Osteoblast (primary cell): ENCODE results near the gene CHIC2. TPM values are rescaled to one million over a fixed set of nuclear protein-coding genes. Genes with fewer than 3 reads are reported as not detected.

Experiments used
- DNase-seq: peaks from one replicate; pipeline ENCODE4 v3.0.0; 2011; ENCODE audit warnings: low spot score, mixed read lengths; ENCODE audit not compliant: insufficient read length; ENCODE audit errors: missing footprints
- H2AFZ ChIP-seq: 2 replicates; pipeline ENCODE4 v1.6.0; 2011; ENCODE audit warnings: mild to moderate bottlenecking, low read length
- H3K27ac ChIP-seq: 2 replicates; pipeline ENCODE4 v1.5.1; 2011; ENCODE audit warnings: mild to moderate bottlenecking, low read depth, low read length, moderate library complexity
- H3K27me3 ChIP-seq: 2 replicates; pipeline ENCODE4 v1.6.0; 2012; ENCODE audit warnings: mild to moderate bottlenecking, control low read depth, inconsistent platforms, low read length, moderate library complexity; ENCODE audit not compliant: insufficient read depth
- H3K36me3 ChIP-seq: 2 replicates; pipeline ENCODE4 v1.5.1; 2011; ENCODE audit warnings: mild to moderate bottlenecking, low read length, control low read depth, moderate library complexity; ENCODE audit not compliant: insufficient read depth
- H3K4me1 ChIP-seq: 2 replicates; pipeline ENCODE4 v1.5.1; 2011; ENCODE audit warnings: mild to moderate bottlenecking, low read length, control low read depth, moderate library complexity; ENCODE audit not compliant: insufficient read depth
- H3K4me2 ChIP-seq: 2 replicates; pipeline ENCODE4 v1.6.0; 2011; ENCODE audit warnings: mild to moderate bottlenecking, low read length; ENCODE audit not compliant: insufficient read depth
- H3K4me3 ChIP-seq: fragments of 200-600 bp; sonication (generic); 3 replicates; pipeline ENCODE4 v1.5.1; 2012; ENCODE audit warnings: mild to moderate bottlenecking, low read length, inconsistent platforms; ENCODE audit not compliant: insufficient read depth
- H3K79me2 ChIP-seq: 2 replicates; pipeline ENCODE4 v1.6.0; 2012; ENCODE audit warnings: mild to moderate bottlenecking, low read length, control low read depth, inconsistent platforms; ENCODE audit not compliant: insufficient read depth
- H3K9me3 ChIP-seq: 2 replicates; pipeline ENCODE4 v1.5.1; 2011; ENCODE audit warnings: low read depth, low read length, control low read depth
- H4K20me1 ChIP-seq: 2 replicates; pipeline ENCODE4 v1.6.0; 2012; ENCODE audit warnings: mild to moderate bottlenecking, low read length, control low read depth; ENCODE audit not compliant: insufficient read depth
- total RNA-seq: library from RNA; depleted of rRNA; stranded (reverse); fragments of >200 nt; gene quantifications from 2 replicates; pipeline ENCODE4 v1.2.3, GENCODE V29; 2012
- TF ChIP-seq, protein P1 (sequence below): IDR thresholded peaks from 2 replicates; pipeline ENCODE4 v1.5.1; 2011; ENCODE audit warnings: mild to moderate bottlenecking, low read depth, low read length, moderate library complexity; ENCODE audit errors: extremely low read depth

The CHIC2 gene
- total RNA-seq, 1 donor = 73.1 TPM

DNA sequence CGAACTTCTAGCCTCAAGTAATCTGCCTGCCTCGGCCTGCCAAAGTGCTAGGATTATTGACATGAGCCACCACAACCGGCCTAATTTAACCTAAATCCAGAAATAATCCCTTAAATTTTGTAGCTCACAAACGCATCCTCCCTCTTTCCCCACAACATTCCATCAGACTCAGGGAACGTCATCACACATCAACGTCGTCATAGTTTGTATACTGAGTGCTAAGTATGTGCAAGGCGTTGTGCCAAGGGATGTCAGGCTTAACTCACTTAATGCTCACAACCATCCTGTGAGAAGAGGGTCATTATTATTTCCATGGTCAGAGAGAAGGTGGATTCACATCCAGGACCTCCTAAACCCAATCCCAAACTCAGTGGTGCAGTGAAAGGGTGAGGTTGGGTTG, 26.0 kb upstream of the CHIC2 start:
- H3K36me3 ChIP-seq = no peaks in the 10 kb centered on the region
- H3K27me3 ChIP-seq = peaks cover 5% of the 10 kb centered on the region
- peaks cover 15% of the 10 kb centered on the region for H3K4me1 ChIP-seq
- no peak for DNase-seq
- no peaks in the 10 kb centered on the region for H3K79me2 ChIP-seq
- H2AFZ ChIP-seq = no peak overlapping the region
- no peak overlapping the region for H3K27ac ChIP-seq
- no peaks in the 10 kb centered on the region for H3K9me3 ChIP-seq
- no peaks in the 10 kb centered on the region for H4K20me1 ChIP-seq
- no peak overlapping the region for H3K4me2 ChIP-seq
- TF ChIP-seq, protein P1, sequence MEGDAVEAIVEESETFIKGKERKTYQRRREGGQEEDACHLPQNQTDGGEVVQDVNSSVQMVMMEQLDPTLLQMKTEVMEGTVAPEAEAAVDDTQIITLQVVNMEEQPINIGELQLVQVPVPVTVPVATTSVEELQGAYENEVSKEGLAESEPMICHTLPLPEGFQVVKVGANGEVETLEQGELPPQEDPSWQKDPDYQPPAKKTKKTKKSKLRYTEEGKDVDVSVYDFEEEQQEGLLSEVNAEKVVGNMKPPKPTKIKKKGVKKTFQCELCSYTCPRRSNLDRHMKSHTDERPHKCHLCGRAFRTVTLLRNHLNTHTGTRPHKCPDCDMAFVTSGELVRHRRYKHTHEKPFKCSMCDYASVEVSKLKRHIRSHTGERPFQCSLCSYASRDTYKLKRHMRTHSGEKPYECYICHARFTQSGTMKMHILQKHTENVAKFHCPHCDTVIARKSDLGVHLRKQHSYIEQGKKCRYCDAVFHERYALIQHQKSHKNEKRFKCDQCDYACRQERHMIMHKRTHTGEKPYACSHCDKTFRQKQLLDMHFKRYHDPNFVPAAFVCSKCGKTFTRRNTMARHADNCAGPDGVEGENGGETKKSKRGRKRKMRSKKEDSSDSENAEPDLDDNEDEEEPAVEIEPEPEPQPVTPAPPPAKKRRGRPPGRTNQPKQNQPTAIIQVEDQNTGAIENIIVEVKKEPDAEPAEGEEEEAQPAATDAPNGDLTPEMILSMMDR = no peak
- no peak overlapping the region for H3K4me3 ChIP-seq

DNA sequence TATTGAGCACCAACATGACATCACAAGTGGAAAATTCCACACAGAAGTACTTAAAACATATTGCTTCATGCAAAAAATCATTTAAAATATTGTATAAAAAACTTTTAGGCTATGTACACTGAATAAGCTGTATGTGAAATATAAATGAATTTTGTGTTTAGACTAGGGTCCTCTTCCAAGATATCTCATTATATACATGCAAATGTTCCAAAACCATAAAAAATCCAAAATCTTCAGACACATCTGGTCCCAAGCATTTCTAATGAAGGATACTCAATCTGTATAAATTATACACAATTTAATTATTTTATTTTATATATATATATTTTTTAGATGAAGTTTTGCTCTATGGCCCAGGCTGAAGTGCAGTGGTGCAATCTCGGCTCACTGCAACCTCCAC, 25.5 kb upstream of the CHIC2 start:
- Histone ChIP-seq H2AFZ (no peak overlapping the region), H3K9me3 (no peaks in the 10 kb centered on the region), H3K4me3 (no peak overlapping the region), H3K27ac (no peak overlapping the region), H3K79me2 (no peaks in the 10 kb centered on the region), H3K4me1 (peaks cover 17% of the 10 kb centered on the region), H3K36me3 (no peaks in the 10 kb centered on the region), H3K4me2 (no peak overlapping the region), H3K27me3 (peaks cover 3% of the 10 kb centered on the region), H4K20me1 (no peaks in the 10 kb centered on the region)
- TF ChIP-seq, protein P1 = no peak
- no peak for DNase-seq

DNA sequence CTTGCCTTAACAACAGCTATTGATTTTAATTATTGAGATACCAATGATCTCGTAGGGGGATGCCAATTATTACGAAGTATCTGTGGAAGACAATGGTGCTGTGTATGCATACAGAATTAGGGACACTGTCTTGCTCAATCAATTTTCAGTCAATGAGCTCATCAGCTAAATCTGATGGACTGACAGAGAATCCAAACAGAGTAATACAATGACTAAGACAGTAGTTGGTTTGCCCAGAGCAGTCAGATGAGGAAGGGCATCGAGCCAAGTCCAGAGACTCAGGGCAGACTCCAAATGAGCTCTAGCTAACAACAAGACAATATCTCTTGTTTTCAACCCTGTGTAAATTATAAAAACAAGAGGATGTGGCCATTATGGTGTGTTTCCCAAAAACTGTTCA, 20.9 kb upstream of the CHIC2 start:
- H3K4me2 ChIP-seq = peak overlapping the region; percentile 11
- TF ChIP-seq, protein P1 = no peak

DNA sequence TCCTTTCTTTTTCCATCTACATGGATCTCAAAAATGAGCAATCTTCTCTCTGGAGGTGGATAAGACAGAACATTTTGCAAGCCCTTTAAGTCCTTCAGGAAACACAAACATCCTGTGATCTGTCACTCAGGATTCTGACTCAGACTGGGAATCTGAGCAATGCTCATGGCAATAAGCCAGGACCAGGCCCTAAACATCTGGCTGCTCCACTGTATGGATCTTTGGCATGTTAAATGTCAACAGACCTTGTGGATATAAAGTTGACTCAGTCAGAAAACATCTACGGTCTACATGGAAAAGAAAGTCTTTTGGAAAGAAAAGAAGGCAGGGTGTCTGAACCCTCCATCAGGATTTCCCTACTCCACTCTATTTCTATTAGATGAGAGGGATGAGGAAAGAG, 17.8 kb upstream of the CHIC2 start:
- Histone ChIP-seq H3K4me2 (peak overlapping the region; percentile 34), H3K79me2 (no peaks in the 10 kb centered on the region), H2AFZ (no peak overlapping the region), H3K27me3 (no peaks in the 10 kb centered on the region), H3K36me3 (no peaks in the 10 kb centered on the region), H3K9me3 (no peaks in the 10 kb centered on the region), H3K27ac (peak overlapping the region; percentile 22), H4K20me1 (no peaks in the 10 kb centered on the region), H3K4me3 (no peak overlapping the region), H3K4me1 (peaks cover 33% of the 10 kb centered on the region)
- DNase-seq = no peak
- TF ChIP-seq, protein P1 = no peak

More for the DNA sequence above, 20.9 kb upstream of the CHIC2 start:
- Histone ChIP-seq H3K4me3 (no peak overlapping the region), H3K9me3 (no peaks in the 10 kb centered on the region), H3K79me2 (no peaks in the 10 kb centered on the region), H2AFZ (peak overlapping the region; percentile 43), H3K27ac (peak overlapping the region; percentile 51), H3K4me1 (peaks cover 20% of the 10 kb centered on the region), H4K20me1 (no peaks in the 10 kb centered on the region), H3K27me3 (no peaks in the 10 kb centered on the region), H3K36me3 (no peaks in the 10 kb centered on the region)
- peak; percentile 91 for DNase-seq
